Activated naive CD8-positive, alpha-beta T cell treated with anti-CD3 and anti-CD28 coated beads, Interleukin-2, amount 50 U/mL, for 24 hours (primary cell): ENCODE data around the gene MLH3.
A peak's percentile ranks its signal among the peaks of the same experiment; 100 is the strongest.

Experiments
- ATAC-seq: fragments of 150-1000 bp; cut with Tn5 transposase; one replicate; pipeline ENCODE4 v1.10.0; 2021
- DNase-seq: peaks from one replicate; pipeline ENCODE4 v3.0.0; 2021
- H3K27ac Mint-ChIP-seq: one replicate; pipeline ENCODE4 v1.8.0; 2021; ENCODE audit warnings: mild to moderate bottlenecking, mixed read lengths
- H3K27me3 Mint-ChIP-seq: one replicate; pipeline ENCODE4 v1.8.0; 2021; ENCODE audit warnings: mixed read lengths
- H3K36me3 Mint-ChIP-seq: one replicate; pipeline ENCODE4 v1.8.0; 2021; ENCODE audit warnings: low read depth, mixed read lengths
- H3K4me1 Mint-ChIP-seq: one replicate; pipeline ENCODE4 v1.8.0; 2021; ENCODE audit warnings: mixed read lengths
- H3K4me3 Mint-ChIP-seq: one replicate; pipeline ENCODE4 v1.8.0; 2021; ENCODE audit warnings: mild to moderate bottlenecking, moderate library complexity, mixed read lengths
- H3K9me3 Mint-ChIP-seq: one replicate; pipeline ENCODE4 v1.8.0; 2021; ENCODE audit warnings: mixed read lengths

The MLH3 gene

GRCh38 chr14:75053396-75054291, 2.4 kb upstream of the MLH3 start:
- Mint-ChIP-seq H3K27ac (no peak overlapping the region), H3K36me3 (peaks cover 50% of the 10 kb centered on the region), H3K27me3 (peaks cover 4% of the 10 kb centered on the region), H3K4me3 (no peak overlapping the region), H3K4me1 (peaks cover 33% of the 10 kb centered on the region), H3K9me3 (no peaks in the 10 kb centered on the region)
- ATAC-seq, result no peak
- no peak for DNase-seq

GRCh38 chr14:75051556-75051899, 261 bp upstream of the MLH3 start:
- H3K9me3 Mint-ChIP-seq, result no peaks in the 10 kb centered on the region
- H3K4me3 Mint-ChIP-seq, result peak overlapping the region; percentile 87
- DNase-seq (no peak), ATAC-seq (no peak)
- H3K27me3 Mint-ChIP-seq, result peaks cover 4% of the 10 kb centered on the region
- peaks cover 56% of the 10 kb centered on the region for H3K36me3 Mint-ChIP-seq
- H3K4me1 Mint-ChIP-seq, result peaks cover 50% of the 10 kb centered on the region
- H3K27ac Mint-ChIP-seq, result peak overlapping the region; percentile 93

GRCh38 chr14:75049731-75050201, 1.5 kb downstream of the MLH3 start:
- Mint-ChIP-seq H3K4me3 (peak overlapping the region; percentile 87), H3K9me3 (no peaks in the 10 kb centered on the region), H3K36me3 (peaks cover 50% of the 10 kb centered on the region), H3K27ac (peak overlapping the region; percentile 36), H3K27me3 (peaks cover 4% of the 10 kb centered on the region), H3K4me1 (peaks cover 61% of the 10 kb centered on the region)
- ATAC-seq (no peak), DNase-seq (no peak)

GRCh38 chr14:75049136-75049535, 2.1 kb downstream of the MLH3 start:
- peaks cover 4% of the 10 kb centered on the region for H3K27me3 Mint-ChIP-seq
- DNase-seq (no peak), ATAC-seq (no peak)
- peaks cover 48% of the 10 kb centered on the region for H3K36me3 Mint-ChIP-seq
- H3K27ac Mint-ChIP-seq, result no peak overlapping the region
- no peaks in the 10 kb centered on the region for H3K9me3 Mint-ChIP-seq
- no peak overlapping the region for H3K4me3 Mint-ChIP-seq
- peaks cover 66% of the 10 kb centered on the region for H3K4me1 Mint-ChIP-seq

GRCh38 chr14:75048101-75048500, 3.2 kb downstream of the MLH3 start:
- Mint-ChIP-seq H3K9me3 (no peaks in the 10 kb centered on the region), H3K27ac (no peak overlapping the region), H3K4me1 (peaks cover 64% of the 10 kb centered on the region), H3K4me3 (no peak overlapping the region), H3K36me3 (peaks cover 43% of the 10 kb centered on the region), H3K27me3 (peaks cover 4% of the 10 kb centered on the region)
- no peak for ATAC-seq
- DNase-seq, result no peak

GRCh38 chr14:75047506-75047905, 3.8 kb downstream of the MLH3 start:
- no peak for ATAC-seq
- no peak for DNase-seq
- Mint-ChIP-seq H3K9me3 (no peaks in the 10 kb centered on the region), H3K27ac (no peak overlapping the region), H3K27me3 (peaks cover 4% of the 10 kb centered on the region), H3K4me3 (no peak overlapping the region), H3K36me3 (peaks cover 42% of the 10 kb centered on the region), H3K4me1 (peaks cover 58% of the 10 kb centered on the region)

GRCh38 chr14:75046899-75047298, 4.4 kb downstream of the MLH3 start:
- Mint-ChIP-seq H3K27ac (no peak overlapping the region), H3K9me3 (no peaks in the 10 kb centered on the region), H3K36me3 (peaks cover 47% of the 10 kb centered on the region), H3K27me3 (peaks cover 4% of the 10 kb centered on the region), H3K4me1 (peaks cover 58% of the 10 kb centered on the region), H3K4me3 (no peak overlapping the region)
- DNase-seq, result no peak
- ATAC-seq, result peak; percentile 72

- peaks cover 54% of the 10 kb centered on the region for H3K4me1 Mint-ChIP-seq
- H3K36me3 Mint-ChIP-seq, result peaks cover 45% of the 10 kb centered on the region
- no peak for DNase-seq
- H3K4me3 Mint-ChIP-seq, result no peak overlapping the region
- no peak overlapping the region for H3K27ac Mint-ChIP-seq
- peaks cover under 1% of the 10 kb centered on the region for H3K27me3 Mint-ChIP-seq
- H3K9me3 Mint-ChIP-seq, result no peaks in the 10 kb centered on the region
- ATAC-seq, result no peak
These were observed 5.0 kb downstream of the MLH3 start for GRCh38 chr14:75046275-75046674.

- Mint-ChIP-seq H3K27ac (no peak overlapping the region), H3K4me1 (peaks cover 43% of the 10 kb centered on the region), H3K27me3 (no peaks in the 10 kb centered on the region), H3K9me3 (no peaks in the 10 kb centered on the region), H3K4me3 (no peak overlapping the region), H3K36me3 (peaks cover 47% of the 10 kb centered on the region)
- no peak for DNase-seq
- ATAC-seq, result no peak
These were observed 6.5 kb downstream of the MLH3 start for GRCh38 chr14:75044752-75045151.

GRCh38 chr14:75044322-75044721, 6.9 kb downstream of the MLH3 start:
- H3K27me3 Mint-ChIP-seq, result no peaks in the 10 kb centered on the region
- ATAC-seq (no peak), DNase-seq (no peak)
- no peak overlapping the region for H3K4me3 Mint-ChIP-seq
- H3K9me3 Mint-ChIP-seq, result no peaks in the 10 kb centered on the region
- H3K27ac Mint-ChIP-seq, result no peak overlapping the region
- peaks cover 38% of the 10 kb centered on the region for H3K4me1 Mint-ChIP-seq
- peaks cover 42% of the 10 kb centered on the region for H3K36me3 Mint-ChIP-seq

- Mint-ChIP-seq H3K36me3 (peaks cover 37% of the 10 kb centered on the region), H3K4me1 (peaks cover 26% of the 10 kb centered on the region), H3K27me3 (no peaks in the 10 kb centered on the region), H3K4me3 (no peak overlapping the region), H3K27ac (no peak overlapping the region), H3K9me3 (no peaks in the 10 kb centered on the region)
- DNase-seq (no peak), ATAC-seq (no peak)
These were observed 9.2 kb downstream of the MLH3 start for GRCh38 chr14:75042035-75042434.

GRCh38 chr14:75041613-75042012, 9.7 kb downstream of the MLH3 start:
- Mint-ChIP-seq H3K36me3 (peaks cover 37% of the 10 kb centered on the region), H3K4me1 (peaks cover 22% of the 10 kb centered on the region), H3K4me3 (no peak overlapping the region), H3K27ac (no peak overlapping the region), H3K27me3 (no peaks in the 10 kb centered on the region), H3K9me3 (no peaks in the 10 kb centered on the region)
- ATAC-seq (no peak), DNase-seq (no peak)

- peaks cover 35% of the 10 kb centered on the region for H3K36me3 Mint-ChIP-seq
- ATAC-seq (no peak), DNase-seq (no peak)
- H3K27ac Mint-ChIP-seq, result no peak overlapping the region
- no peaks in the 10 kb centered on the region for H3K27me3 Mint-ChIP-seq
- H3K4me1 Mint-ChIP-seq, result peaks cover 16% of the 10 kb centered on the region
- H3K9me3 Mint-ChIP-seq, result no peaks in the 10 kb centered on the region
- H3K4me3 Mint-ChIP-seq, result no peak overlapping the region
These were observed 10.3 kb downstream of the MLH3 start for GRCh38 chr14:75040959-75041358.

GRCh38 chr14:75040507-75040906, 10.8 kb downstream of the MLH3 start:
- no peak overlapping the region for H3K27ac Mint-ChIP-seq
- no peak for ATAC-seq
- H3K36me3 Mint-ChIP-seq, result peaks cover 36% of the 10 kb centered on the region
- H3K4me1 Mint-ChIP-seq, result peaks cover 13% of the 10 kb centered on the region
- no peak overlapping the region for H3K4me3 Mint-ChIP-seq
- no peaks in the 10 kb centered on the region for H3K9me3 Mint-ChIP-seq
- no peak for DNase-seq
- H3K27me3 Mint-ChIP-seq, result no peaks in the 10 kb centered on the region

- ATAC-seq, result no peak
- no peaks in the 10 kb centered on the region for H3K4me1 Mint-ChIP-seq
These were observed 18.3 kb downstream of the MLH3 start for GRCh38 chr14:75032939-75033338.

More at GRCh38 chr14:75032939-75033338, 18.3 kb downstream of the MLH3 start:
- Mint-ChIP-seq H3K9me3 (no peaks in the 10 kb centered on the region), H3K36me3 (peaks cover 40% of the 10 kb centered on the region), H3K27ac (no peak overlapping the region), H3K4me3 (no peak overlapping the region), H3K27me3 (no peaks in the 10 kb centered on the region)
- DNase-seq, result no peak
